HG02798 (cell line): ENCODE measurements around the gene YBX2.

Source experiments
- ATAC-seq: cut with Tn5 transposase; IDR thresholded peaks from one replicate; pipeline ENCODE4 v1.9.1; 2021; ENCODE audit warnings: mild to moderate bottlenecking; ENCODE audit not compliant: unreplicated experiment, poor library complexity

Gene YBX2

DNA sequence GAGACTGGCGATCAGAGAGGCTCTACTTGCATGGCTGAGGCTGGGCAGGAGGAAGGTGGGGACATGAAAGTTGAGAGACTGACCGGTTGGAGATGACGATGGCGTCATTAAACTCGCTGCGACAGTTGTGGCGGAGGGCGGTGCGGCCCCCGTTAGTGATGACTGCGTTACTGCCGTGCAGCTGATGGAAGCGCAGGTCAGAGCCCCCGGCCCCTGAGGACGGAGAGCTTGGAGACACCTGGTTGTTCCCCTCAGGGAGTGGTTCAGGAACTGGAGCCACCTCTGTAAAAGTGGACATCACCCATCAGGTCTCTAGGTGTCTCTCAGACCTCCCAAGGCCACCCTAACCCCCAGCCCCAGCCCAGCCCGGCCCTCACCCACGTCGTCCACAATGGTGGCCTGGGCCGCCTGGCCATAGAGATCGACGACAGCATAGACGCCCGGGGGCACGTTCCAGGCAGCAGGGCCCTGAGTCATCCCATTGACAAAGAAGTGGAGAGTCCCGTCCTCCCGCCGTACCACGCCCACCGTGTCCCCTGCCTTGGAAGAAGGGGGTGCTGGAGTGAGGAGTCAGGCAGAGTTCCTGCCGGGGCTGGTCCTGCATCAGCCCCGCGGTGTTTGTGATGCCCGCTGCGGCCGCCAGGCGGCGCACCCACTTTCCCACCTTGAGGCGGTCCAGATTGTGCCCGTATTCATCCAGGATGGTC lies 29.4 kb upstream of the YBX2 start:
- no peak for ATAC-seq

DNA sequence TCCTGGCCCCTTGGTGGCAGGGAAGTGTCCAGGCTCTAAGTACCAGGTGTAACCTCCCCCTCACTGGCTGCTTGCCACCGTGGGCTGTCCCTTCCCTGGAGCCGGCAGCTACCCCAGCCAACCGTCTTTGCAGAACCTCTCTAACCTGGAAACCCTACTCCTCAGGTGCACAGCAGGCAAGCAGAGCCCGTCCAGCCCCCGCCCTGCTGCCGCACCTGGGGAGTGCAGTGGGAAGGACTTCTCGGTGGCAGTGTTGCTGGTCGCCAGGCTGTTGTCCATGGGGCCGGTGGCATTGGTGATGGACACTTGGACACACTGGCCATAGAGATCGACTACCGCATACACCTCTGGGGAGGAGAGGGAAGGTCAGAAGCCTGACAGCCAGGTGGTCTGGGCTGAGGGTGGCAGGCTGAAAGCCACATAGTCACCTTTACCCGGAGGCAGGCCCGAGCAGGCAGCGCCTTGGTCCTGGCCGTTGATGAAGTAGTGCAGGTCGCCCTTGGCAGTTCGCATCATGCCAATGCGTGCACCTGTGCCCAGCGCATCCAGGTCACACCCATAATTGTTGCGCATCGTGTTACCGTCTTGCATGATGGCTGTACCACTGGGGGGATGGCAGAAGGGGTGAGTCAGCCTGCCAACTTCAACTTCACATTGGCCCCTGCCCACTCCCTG lies 28.2 kb upstream of the YBX2 start:
- ATAC-seq, result no peak

DNA sequence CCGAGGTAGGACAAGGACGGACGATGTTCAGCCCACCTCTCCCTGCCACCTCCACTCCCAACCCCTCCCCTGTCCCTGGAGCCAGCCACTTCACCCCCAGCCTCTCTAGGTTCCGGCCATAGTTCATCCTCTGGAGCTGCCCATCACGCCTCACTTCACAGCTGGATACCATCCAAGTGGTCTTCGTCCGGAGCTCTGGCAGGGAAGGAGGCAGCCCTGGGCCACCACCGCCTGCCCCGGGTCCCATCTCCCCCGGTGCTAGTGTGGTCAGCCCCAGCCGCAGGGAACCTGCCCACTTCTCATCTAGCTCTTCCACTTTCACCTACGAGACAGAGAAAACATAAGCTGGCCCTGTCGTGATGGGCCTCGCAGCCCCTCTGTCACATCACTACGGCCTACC lies 27.0 kb upstream of the YBX2 start:
- no peak for ATAC-seq

DNA sequence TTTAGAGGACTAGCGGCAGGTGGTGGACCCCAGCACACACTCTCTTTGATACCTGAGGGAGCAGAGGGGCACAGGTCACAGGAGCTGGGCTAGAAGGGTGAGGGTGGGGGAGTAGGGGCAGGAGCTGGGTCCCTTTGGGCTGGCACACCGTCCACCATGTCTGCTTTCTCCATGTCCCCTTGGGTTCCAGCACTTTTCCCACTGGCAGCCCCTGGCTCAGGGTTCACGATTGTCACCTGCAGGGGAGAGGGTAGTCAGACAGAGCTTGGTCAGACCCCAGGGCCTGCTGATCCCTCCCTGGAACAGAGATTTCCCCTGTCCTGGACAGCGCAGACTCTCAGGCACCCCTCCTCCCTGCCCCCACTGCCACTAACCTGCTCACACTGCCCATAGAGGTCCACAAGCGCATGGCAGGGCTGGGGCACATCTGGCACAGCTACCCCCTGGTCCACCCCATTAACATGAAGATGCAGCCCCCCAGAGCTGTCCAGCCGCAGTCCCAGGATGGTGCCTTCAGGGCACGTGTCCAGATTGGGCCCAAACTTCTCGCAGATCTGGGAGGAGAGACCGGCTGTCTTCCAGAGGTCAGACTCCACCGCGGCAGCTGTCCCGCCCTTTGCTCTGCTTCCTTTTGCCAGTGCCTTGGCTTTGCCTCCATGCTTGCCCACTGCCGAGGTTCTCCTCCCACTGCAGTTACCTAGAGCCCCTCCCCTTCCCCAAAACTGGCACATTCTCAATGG lies 23.9 kb upstream of the YBX2 start:
- no peak for ATAC-seq

DNA sequence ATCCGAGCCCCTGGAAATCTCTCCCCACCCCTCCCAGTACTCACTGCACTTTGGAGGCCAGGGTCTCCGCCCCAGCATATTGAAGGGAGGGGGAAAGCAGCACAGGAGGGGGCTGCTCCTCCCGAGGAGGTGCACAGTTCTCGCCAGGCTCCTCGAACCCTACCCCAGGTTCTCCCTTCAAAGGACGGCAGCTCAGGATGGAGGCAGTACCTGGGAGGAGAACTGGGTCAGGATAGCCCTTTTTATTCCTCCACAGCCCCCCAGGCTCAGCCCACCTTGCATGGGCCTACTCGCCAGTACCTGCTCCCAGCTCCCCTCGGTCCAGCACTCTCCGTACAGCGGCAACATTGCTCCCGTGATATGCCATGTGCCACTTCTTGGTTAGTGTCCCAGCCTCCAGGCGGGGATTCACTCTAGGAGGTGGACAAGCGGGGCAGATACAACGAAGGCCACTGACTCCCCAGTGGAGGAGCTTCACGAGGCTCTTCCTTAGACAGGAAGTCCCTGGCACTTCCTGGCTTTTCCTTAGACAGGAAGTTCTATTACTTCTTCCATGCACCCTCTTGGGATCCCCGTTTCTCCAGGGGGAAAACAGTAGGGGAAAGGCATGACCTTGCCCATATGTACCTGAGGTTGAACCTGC lies 22.8 kb upstream of the YBX2 start:
- no peak for ATAC-seq

DNA sequence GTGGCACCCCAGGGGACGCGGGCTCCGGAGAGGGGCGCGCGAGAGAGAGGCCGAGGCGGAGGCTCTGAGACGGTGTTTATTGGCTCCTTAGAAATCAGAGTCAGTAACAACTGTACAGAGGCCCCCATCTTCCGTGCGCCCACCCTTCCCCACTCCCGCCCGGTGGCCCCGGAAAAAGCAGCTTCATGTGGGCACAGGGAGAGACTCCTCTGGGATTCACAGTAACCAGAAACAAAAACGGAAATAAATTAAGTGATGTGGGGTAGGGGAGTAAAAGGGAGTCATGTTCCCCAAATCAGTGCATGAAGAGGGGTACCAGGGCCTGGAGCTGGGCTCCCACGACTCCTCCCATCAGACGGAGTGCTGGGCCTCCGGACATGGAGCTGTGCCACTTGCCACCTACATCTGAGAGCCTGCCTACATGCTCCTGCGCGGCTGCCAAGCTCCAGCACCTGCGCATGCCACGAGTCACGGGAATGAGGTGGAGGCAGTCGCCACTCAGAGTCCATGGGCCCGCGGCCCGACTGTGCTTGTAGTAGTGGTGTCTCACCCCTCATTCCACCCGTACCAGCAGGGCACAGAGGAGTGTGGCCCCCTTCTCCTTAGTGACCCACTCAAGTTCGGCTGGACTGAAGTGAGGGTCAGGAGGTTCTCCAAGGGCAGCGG lies 21.3 kb upstream of the YBX2 start:
- ATAC-seq, result no peak

DNA sequence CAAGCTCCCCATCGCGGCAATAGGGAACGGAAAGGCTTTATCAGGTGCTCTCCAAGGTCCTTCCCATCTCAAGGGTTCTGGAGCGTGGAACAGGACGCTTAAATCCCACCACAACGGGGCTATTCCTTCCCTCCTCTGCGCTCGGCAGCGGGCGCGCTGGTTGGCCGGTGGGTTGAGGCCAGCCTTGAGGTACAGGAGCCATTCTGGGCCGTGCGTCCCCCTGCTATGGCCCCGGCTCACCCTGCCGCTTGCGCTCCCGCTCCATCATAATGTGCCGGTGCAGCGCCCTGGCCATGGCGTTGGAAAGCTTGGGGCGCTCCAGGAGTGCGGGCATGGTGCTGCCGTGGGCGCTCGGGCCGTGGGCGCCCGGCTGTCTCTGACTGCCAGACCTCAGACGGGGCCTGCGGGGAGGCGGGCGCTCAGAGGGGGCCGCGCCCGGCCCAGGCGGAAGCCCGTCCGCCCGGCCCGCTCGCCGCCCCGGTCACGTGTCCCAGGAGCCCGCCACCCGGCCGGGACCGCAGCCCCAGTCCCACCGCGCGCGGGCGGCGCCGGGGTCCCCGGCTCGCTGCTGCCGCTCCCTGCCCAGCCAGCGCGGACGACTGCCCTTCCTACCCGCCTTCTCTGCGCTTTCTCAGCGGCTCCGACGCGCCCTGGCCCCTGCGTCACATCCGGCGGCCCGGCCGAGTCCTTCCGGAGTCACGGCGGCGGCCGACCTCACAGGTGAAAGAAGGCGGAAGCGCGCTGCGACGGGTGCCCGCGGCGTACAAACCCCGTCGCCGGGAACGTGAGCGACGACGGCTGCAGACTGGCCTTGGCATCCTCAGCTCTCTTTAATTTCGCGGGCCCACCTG lies 20.5 kb upstream of the YBX2 start, which contains the start of gene GPS2:
Gene GPS2 (minus strand): TSS at position 642 of the 851 bp plus-strand sequence. CDS start 308 bp downstream, at position 334.
- peak; percentile 82 for ATAC-seq

DNA sequence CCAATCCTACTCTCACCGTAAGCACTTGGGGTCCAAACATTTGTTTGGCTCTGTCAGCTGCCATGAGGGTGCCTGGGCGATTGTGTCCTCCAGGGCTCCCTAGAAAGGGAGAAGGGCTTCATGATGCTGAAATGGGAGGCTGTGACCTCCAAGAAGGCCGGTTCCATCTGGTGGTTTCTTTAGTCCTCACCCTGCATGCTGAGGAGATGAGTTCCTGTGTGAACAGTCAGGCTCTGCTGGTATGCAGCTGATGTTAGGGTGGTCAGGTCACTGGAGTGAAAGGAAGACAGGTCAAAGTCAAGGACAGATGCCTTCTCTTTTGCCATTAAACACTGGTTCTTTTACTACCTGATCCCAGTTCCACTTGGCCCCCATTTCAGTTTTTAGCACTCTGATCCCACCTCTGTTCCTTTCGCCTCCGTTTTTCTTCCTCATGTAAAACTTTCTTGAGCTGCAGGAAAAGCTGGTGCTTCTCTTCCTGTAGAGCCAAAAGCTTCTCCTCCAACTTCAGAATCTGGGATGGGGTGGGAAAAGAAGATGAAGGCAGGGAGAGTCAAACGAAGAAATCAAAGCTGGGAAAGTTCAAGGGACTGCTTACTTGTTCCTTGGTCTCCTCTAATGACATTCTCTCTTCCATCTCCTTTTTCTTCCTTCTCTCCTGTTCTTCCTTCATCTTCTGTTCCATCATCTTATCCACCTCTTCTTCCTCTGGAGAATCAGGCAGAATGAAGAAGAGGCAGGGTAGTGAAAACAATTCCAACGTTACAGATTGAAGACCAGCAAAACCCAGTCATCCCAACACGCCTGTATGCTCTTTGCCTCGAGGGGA lies 19.7 kb upstream of the YBX2 start:
- no peak for ATAC-seq

DNA sequence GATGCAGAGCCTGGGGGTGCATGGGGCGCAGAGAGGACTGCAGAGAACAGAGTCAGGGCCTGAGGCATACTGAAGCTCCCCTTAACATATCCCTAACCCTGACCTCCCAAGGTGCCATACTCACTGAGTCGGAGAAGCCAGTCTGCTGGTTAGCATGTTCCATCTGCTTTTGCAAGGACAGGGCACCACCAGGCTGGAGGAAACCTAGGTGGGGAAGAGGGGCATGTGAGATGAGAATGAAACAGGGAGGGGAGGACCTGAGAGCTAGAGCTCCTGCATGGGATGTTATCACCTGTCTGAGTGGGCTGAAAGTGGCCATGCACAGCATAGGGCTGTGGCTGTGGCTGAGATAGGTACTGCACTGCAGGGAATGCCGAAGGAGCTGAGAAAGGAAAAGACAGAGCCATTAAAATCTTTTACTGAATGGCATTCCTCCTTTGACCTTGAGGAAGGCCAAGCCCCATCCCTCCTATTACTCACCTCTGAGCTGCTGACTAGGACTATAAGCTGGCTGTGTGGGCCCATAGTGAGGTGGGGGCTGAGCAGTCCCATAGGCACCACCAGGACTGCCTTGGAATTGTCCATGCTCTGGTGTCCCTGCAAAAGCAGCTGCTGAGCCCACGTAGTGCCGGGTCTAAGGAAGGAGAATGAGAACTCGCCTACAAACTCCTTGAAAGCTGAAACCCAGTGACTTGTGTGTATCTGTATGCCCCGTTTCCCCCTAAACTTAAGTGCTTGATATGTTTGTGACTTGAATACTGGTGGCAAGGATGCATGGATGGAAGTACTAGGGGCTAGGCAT lies 18.9 kb upstream of the YBX2 start:
- no peak for ATAC-seq

DNA sequence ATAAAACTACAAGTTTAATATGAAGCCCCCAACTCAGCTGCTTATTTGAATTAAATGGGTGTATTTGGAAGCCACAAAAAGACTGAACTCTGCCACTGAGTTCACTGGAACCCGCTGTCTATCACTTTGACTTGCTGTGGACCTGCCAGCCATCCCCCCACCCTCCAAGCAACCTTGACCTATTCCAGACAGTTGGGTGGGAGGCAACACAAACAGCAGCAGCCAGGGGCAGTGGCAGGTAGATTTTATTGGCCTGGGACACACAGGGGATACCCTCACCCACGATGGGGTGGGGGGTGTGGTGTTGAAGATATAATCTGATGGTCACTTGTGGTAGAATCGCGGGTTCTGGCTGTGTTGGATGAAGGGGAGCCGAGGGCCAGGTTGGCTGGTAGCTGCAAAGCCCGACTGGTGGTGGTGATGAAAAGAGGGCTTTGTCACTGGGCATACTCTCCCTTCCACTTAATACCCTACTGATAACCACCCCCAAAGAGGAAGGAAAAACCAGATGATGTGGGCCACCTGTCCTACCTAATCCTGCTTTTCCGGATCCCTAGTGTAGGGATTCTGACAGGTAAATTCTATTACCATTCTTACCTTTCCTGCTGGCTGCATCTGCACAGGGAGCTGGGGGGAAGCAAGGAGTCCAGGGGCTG lies 18.1 kb upstream of the YBX2 start:
- no peak for ATAC-seq

DNA sequence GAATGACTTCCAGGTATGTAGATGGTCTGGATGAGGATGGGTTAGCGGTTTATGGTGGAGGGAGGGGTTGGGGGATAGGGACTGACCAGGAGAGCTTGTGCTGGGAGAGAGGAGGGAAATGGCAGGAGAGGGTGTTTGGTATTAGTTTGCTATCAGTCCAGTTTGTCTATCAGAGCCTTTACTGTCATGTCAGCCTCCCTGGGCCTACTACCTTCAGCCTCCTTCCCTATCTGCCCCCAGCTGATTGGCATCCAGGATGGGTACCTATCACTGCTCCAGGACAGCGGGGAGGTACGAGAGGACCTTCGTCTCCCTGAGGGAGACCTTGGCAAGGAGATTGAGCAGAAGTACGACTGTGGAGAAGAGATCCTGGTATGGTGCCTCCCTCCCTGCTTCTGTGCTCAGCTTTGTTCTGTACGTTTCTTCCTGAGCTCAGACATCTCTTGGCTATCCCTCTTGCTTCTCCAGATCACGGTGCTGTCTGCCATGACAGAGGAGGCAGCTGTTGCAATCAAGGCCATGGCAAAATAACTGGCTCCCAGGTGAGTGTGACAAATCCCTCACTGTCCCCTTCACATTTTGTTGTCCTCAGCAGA lies 16.8 kb upstream of the YBX2 start:
- ATAC-seq, result no peak

DNA sequence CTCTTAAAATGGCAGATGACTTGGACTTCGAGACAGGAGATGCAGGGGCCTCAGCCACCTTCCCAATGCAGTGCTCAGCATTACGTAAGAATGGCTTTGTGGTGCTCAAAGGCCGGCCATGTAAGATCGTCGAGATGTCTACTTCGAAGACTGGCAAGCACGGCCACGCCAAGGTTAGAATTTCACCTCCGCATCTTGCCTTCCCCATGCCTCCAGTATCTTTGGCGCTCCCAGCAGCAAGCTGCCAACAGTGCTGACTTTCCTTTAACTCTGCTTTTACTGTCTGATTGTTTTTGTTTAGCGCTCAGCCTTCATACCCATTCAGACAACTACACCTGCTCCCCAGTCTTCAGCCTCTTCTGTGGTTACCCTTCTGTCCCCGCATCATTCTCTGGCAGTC lies 15.2 kb upstream of the YBX2 start:
- ATAC-seq, result no peak

DNA sequence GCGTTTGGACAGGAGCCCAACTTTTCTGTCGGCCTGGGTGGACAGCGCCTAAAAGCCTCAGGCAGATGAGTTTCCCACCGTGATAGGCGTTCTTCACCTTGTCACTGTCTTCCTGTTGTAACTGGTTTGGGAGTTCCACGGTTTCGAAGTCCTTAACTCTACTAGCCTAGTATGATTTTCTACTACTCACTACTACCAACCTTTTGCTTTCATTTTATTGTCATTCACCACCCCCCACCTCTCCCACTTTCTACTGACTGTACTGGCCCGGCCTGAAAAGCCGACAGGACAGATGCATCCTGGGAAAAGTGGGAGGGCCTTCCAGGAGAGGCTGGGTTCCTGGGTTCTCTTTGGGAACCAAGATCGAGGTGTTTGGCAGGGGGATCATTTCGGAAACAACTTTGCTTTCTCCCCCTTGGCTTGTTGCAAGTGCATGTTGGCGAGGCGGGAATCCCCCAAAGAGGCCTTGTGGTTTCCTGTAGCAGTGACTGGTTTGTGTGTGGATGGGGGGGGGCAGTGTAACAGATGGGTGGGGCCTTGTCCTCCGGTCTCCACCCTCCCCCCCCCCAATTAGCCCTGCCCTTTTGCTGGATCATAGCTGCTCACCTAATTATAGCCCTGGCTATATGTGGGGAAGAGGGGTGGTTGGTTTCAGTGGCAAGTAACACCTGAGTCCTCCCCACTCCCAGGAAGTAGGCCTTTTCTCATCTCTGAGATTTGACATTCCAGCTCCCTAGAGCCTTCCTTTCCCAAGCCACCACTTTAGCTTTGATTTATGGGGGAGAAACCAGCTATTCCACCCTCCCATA lies 14.4 kb upstream of the YBX2 start:
- ATAC-seq, result peak; percentile 23

DNA sequence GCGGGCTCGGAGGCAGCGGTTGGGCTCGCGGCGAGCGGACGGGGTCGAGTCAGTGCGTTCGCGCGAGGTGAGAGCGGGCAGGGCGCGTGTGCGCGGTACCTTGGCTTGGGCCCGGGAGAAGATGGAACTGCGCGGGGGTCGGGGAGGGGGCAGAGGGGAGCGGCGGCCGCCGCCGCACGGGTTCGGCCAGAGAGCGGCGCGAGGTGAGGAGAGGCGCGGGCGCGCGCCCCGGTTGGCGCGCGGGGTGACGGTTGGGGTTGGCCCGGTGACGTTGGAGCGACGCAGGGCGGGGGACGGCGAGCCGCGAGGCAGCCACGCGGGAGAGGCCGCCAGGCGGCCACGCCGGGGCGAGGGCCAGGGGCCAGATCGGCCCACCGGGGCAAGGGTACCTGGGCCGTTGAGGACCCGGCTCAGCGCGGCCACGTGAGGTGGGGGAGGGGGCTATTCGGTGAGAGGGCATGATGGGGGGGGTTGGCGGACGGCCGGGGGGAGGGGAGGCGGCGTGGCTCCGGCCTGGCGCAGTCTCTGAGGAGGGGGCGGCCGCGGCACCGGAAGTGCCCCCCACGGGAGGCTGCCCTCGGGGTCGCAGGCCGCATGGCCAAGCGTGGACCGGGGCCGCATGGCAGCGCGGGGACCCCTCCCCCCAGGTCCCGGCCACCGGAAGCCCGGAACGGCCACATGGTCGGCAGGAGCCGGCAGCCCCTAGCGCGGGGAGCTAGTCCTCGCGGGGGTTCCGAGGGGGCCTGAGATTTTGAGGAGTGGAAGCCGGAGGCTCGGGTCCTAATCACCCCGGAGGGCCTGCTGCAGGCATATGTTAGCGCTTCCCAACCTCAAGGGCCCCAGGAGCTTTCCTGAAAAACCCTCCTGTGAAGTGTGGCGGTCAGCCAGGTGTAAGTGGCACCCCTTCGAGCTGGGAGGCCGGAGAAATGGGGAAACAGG lies 13.5 kb upstream of the YBX2 start:
- ATAC-seq, result peak; percentile 4
